H1 (cell line): ENCODE measurements around the gene ITGB4. TPM values are rescaled to one million over a fixed set of nuclear protein-coding genes. Genes with fewer than 3 reads are reported as not detected.
A peak's percentile ranks its signal among the peaks of the same experiment; 100 is the strongest.

Source experiments
- ATF3 ChIP-seq: IDR thresholded peaks from 2 replicates; pipeline ENCODE4 v1.6.1; 2011; ENCODE audit warnings: low read depth, mild to moderate bottlenecking, low read length; ENCODE audit not compliant: insufficient read depth
- BACH1 ChIP-seq: IDR thresholded peaks from 2 replicates; pipeline ENCODE4 v1.6.1; 2012; ENCODE audit warnings: low read length, improper control_type of control experiment
- BCL11A ChIP-seq, 2 experiments: IDR thresholded peaks; one replicate each; pipeline ENCODE4 v1.6.1; 2011; ENCODE audit warnings: low read depth in 2 of 2, low read length in 2 of 2, mild to moderate bottlenecking in 2 of 2
- CBX5 ChIP-seq: fragments of 300-800, 300-1000 bp; sonication (generic); IDR thresholded peaks from 2 replicates; pipeline ENCODE4 v1.7.1; 2016; ENCODE audit warnings: antibody characterized with exemption, low read length, low read depth
- CREB1 ChIP-seq: IDR thresholded peaks from 2 replicates; pipeline ENCODE4 v1.6.1; 2012; ENCODE audit warnings: inconsistent platforms
- CTBP2 ChIP-seq: IDR thresholded peaks from 2 replicates; pipeline ENCODE4 v1.7.0; 2011; ENCODE audit warnings: borderline replicate concordance, mild to moderate bottlenecking, moderate library complexity, mixed read lengths, low read length; ENCODE audit not compliant: insufficient read depth, insufficient read length
- EGR1 ChIP-seq: IDR thresholded peaks from 2 replicates; pipeline ENCODE4 v1.6.1; 2011; ENCODE audit warnings: low read depth, low read length, borderline replicate concordance
- EZH2 ChIP-seq: fragments of 200-600 bp; sonication (generic); IDR thresholded peaks from 2 replicates; pipeline ENCODE4 v1.7.1; 2012; ENCODE audit warnings: low read depth, mild to moderate bottlenecking, moderate library complexity, low read length, inconsistent platforms; ENCODE audit not compliant: severe bottlenecking
- HDAC2 ChIP-seq, 2 experiments: fragments of 300-600 bp in 1 of 2; sonication (generic) in 1 of 2; IDR thresholded peaks; 2 replicates each; pipeline ENCODE4 v1.6.1; 2011 to 2012; ENCODE audit warnings: low read depth in 2 of 2, low read length in 2 of 2, mild to moderate bottlenecking in 2 of 2, moderate library complexity in 2 of 2, borderline replicate concordance in 1 of 2, inconsistent platforms in 1 of 2
- HDAC6 ChIP-seq: IDR thresholded peaks from one replicate; pipeline ENCODE4 v1.7.1; 2012; ENCODE audit warnings: low read depth, mild to moderate bottlenecking, inconsistent platforms, low read length, moderate library complexity
- MAX ChIP-seq: IDR thresholded peaks from 2 replicates; pipeline ENCODE4 v1.6.1; 2012; ENCODE audit warnings: inconsistent platforms
- RFX5 ChIP-seq: IDR thresholded peaks from 2 replicates; pipeline ENCODE4 v1.6.1; 2011; ENCODE audit warnings: low read depth, low read length, improper control_type of control experiment, borderline replicate concordance
- RNF2 ChIP-seq: fragments of 200-900, 300-1000 bp; sonication (generic); IDR thresholded peaks from 2 replicates; pipeline ENCODE4 v1.7.1; 2016; ENCODE audit warnings: borderline replicate concordance, low read depth, mild to moderate bottlenecking, antibody characterized with exemption, low read length; ENCODE audit not compliant: poor library complexity, severe bottlenecking; ENCODE audit errors: missing control alignments
- RXRA ChIP-seq: IDR thresholded peaks from 2 replicates; pipeline ENCODE4 v1.6.1; 2011; ENCODE audit warnings: low read depth, mild to moderate bottlenecking, low read length, moderate library complexity; ENCODE audit not compliant: insufficient read depth
- SP4 ChIP-seq: IDR thresholded peaks from 2 replicates; pipeline ENCODE4 v1.6.1; 2012; ENCODE audit warnings: low read length, inconsistent platforms
- TAF1 ChIP-seq: IDR thresholded peaks from 2 replicates; pipeline ENCODE4 v1.6.1; 2011; ENCODE audit warnings: mild to moderate bottlenecking, low read depth, low read length
- TCF12 ChIP-seq: IDR thresholded peaks from 2 replicates; pipeline ENCODE4 v1.6.1; 2011; ENCODE audit warnings: low read depth, mild to moderate bottlenecking, low read length
- USF2 ChIP-seq: IDR thresholded peaks from 2 replicates; pipeline ENCODE4 v1.6.1; 2011; ENCODE audit warnings: low read length, improper control_type of control experiment
- polyA plus RNA-seq, 7 experiments: library from polyadenylated mRNA; depleted of rRNA in 3 of 7; stranded (reverse) in 5 of 7; unstranded in 2 of 7; fragments of >200 nt in 5 of 7; fragments of 200-250 nt in 2 of 7; gene quantifications; 1 replicate in 5 of 7; 2 replicates in 1 of 7; 4 replicates in 1 of 7; pipeline versions ENCODE4 v1.2.1 to v1.2.3, GENCODE V29; 2011 to 2013; ENCODE audit warnings: missing spikeins in 2 of 7, mixed read lengths in 2 of 7
- total RNA-seq: library from RNA; stranded (reverse); fragmentation: NEBNext Ultra II Directional; extraction: Animal tissue kit (Norgen Biotek cat#: 25700); gene quantifications from 2 replicates; pipeline ENCODE4 v1.2.1, GENCODE V29; 2021
- TF ChIP-seq, protein P1 (sequence below), 3 experiments: IDR thresholded peaks; 1 replicate in 2 of 3; 2 replicates in 1 of 3; pipeline versions ENCODE4 v1.5.1 to v1.6.1; 2011; ENCODE audit warnings: low read length in 3 of 3, mild to moderate bottlenecking in 3 of 3, inconsistent platforms in 2 of 3, low read depth in 1 of 3, moderate library complexity in 1 of 3; ENCODE audit not compliant: insufficient read depth in 1 of 3; ENCODE audit errors: control extremely low read depth in 1 of 3

Gene ITGB4
- total and polyA plus RNA-seq, 2 of the 8 experiments (the other 6 are each of a cell fraction or from before 2014, with no cell fraction given) = 5.2 to 5.6 TPM

DNA sequence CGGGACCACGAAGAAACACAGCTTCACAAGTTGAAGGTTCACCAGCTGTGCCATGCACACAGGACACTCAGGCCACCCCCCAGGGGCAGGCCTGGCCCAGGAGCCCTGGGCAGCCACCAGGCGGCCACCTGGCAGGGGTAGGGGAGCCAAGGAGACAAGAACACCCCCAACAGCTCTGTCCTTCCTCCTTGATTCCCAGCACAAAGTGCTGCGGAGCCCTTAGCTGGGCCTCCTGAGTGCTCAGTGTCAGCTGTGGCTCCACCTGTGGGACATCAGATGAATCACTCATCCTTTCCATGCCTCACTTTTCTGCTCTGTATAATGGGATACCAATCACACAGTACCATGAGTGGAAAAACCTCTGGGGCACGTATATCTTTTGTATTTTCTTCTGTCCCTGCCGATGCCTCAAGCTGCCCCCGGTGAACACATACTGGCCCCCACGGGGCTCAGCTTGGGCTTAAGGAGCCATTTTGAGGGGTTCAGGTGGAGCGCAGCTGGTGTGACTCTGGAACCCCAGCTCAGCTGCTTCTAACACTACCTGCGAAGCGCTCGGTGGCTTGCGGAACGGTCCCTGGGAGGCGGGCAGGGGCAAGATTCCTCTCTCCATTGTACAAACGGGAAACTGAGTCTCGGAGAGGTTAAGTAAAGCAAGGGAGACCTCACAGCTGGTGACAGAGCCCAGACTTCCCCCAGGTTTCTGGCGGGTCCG is 31.7 kb downstream of the ITGB4 start (continued):
- TF ChIP-seq TCF12 = no peak
- no peak for TF ChIP-seq HDAC6
- no peak for TF ChIP-seq MAX
- no peak for TF ChIP-seq EZH2
- TF ChIP-seq EGR1 = no peak
- no peak for TF ChIP-seq BCL11A (IDR thresholded peaks at IDR 0.05; ENCODE audit: low read depth in 2 of 2, low read length in 2 of 2)
- TF ChIP-seq CBX5 = no peak
- TF ChIP-seq CREB1 = no peak
- TF ChIP-seq CTBP2 = no peak
- TF ChIP-seq BACH1 = no peak
- no peak for TF ChIP-seq ATF3
- no peak for TF ChIP-seq RXRA
- no peak for TF ChIP-seq TAF1
- no peak for TF ChIP-seq RNF2
- TF ChIP-seq, protein P1, sequence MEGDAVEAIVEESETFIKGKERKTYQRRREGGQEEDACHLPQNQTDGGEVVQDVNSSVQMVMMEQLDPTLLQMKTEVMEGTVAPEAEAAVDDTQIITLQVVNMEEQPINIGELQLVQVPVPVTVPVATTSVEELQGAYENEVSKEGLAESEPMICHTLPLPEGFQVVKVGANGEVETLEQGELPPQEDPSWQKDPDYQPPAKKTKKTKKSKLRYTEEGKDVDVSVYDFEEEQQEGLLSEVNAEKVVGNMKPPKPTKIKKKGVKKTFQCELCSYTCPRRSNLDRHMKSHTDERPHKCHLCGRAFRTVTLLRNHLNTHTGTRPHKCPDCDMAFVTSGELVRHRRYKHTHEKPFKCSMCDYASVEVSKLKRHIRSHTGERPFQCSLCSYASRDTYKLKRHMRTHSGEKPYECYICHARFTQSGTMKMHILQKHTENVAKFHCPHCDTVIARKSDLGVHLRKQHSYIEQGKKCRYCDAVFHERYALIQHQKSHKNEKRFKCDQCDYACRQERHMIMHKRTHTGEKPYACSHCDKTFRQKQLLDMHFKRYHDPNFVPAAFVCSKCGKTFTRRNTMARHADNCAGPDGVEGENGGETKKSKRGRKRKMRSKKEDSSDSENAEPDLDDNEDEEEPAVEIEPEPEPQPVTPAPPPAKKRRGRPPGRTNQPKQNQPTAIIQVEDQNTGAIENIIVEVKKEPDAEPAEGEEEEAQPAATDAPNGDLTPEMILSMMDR (IDR thresholded peaks at IDR 0.05; ENCODE audit: control extremely low read depth in 1 of 3, insufficient read depth in 1 of 3, low read depth in 1 of 3, low read length in 3 of 3) = peak in 1 of 3 experiments; percentile 9; a peak in 1 of 4 replicates
- TF ChIP-seq USF2 = no peak
- 0 out of 2 replicates have a peak, but pooled peaks have one; percentile 26 for TF ChIP-seq SP4
- peak in 1 of 2 experiments; percentile 89; a peak in 2 of 4 replicates for TF ChIP-seq HDAC2 (IDR thresholded peaks at IDR 0.05; ENCODE audit: borderline replicate concordance in 1 of 2, low read depth in 2 of 2, low read length in 2 of 2)
- no peak for TF ChIP-seq RFX5
